ENCODE results near the gene ANK3.

ANK3 gene

DNA sequence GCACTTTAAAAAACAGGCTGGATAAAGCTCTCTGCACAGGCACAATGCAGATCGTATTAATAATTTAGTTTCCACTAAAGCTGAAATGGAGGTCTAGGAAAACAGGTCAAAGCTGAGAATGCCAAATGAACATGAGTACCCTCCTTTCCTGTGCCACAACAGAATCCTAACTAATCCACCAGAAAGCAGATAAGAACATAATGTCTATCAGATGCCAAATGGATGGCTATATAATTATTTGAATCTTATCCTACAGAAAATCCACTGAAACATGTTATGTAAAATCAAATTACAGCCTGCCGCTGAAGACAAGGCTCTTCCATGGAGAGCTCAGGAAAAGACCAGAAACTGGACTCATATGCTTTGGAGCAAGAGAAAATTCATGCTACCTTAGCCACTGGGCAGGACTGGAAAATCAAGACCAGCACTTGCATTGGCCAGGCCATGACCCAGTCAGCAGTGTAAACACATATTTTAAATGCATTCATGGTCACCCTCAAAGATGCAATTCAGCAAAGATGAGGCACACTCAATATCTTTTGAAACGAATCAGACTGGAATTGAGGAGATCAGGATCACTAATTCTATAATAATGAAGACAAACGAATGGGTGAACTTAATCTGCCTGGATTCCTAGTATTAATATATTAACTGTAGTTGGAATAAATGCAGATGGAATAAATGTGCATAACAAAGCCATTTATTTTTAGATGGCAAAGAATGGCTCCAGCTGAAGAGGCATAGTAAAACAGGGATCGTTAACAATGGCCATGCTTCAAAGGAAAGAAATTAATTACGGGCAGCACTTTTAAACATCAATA is 13.2 kb downstream of the ANK3 start:
- DNase-seq: no peak

DNA sequence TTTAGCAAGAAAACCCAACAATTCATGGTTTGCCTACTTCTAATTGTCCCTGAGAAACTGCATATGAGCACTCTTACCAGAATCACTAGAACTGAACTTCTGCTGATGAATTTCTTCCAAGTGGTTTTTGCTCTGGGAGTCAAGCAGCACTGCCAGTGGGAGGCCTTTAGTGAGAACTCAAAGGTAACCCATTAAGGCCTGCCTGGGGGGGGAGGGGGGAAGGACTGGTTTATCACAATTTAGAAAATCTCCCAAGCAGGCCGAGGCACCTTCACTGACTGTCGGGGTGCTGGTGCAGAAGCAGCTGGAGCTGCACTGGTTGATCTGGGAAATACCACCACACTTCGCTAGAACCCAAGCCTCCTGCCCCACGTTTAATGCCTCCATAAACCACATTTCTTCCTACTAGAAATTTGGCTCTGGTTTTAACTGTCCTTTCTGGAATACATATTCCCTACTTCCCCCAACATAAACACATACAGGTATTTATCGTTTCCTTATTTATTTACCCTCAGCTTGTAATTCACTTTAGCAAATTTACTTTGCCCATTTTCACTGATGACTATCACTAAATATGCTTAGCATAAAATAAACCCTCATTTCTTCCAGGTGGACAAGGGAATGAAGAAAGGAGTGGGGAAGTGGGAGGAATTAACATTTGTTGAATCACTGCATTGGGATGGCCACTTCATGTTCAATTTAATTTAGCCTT is 14.2 kb downstream of the ANK3 start:
- DNase-seq: no peak

DNA sequence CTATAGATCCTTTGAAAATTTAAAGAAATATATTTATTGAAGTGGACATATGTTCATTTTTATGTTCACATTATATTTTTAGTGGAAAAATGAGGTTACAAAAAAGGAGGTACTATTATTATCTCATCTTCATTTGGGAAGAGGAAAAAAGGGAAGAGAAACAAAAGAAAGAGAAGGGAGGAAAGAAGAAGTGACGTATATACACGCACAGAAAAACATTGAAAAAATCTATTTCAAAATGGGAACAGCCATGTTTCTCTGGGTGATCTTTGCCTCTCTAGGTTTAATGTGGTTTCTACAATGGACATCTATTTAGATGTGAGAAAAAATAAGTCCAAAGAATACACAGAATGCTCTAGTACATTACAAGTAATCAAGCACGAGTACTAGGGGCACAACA is 14.8 kb downstream of the ANK3 start:
- DNase-seq: no peak

DNA sequence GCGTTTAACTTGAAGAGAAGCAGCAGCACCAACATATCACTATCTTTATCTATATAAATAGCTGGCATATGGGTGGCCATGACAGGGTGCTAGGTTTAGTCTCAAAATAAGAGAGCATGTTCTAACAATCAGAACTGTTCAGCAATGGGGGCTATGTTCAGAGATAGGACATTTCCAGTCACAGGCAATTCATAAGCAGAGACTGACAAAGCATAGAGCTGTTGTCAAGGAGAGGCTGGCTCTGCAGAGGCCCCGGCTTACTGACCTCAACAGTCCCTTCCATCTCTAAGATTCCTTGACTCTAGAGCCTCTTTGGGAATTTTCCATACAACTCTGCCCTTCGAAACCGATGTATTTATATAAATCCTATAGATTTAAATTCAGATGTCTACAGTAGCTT is 17.2 kb downstream of the ANK3 start:
- no peak for DNase-seq

DNA sequence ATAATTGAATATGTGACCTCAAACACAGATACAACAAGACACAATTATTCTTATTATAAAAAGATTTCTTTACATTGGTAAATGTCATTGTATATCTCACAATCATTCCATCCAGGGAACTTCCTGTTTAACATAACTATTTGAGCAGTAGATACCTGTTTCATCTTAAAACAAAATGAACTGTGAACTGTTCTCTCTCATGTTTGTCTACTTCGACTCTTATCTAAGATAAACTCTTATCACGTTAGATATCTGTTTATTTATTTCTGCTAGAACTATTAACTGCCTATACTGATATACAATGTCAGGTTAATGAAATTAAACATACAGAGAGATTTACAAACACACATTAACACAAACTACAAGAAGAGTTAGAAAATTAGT is 20.1 kb downstream of the ANK3 start:
- no peak for DNase-seq

DNA sequence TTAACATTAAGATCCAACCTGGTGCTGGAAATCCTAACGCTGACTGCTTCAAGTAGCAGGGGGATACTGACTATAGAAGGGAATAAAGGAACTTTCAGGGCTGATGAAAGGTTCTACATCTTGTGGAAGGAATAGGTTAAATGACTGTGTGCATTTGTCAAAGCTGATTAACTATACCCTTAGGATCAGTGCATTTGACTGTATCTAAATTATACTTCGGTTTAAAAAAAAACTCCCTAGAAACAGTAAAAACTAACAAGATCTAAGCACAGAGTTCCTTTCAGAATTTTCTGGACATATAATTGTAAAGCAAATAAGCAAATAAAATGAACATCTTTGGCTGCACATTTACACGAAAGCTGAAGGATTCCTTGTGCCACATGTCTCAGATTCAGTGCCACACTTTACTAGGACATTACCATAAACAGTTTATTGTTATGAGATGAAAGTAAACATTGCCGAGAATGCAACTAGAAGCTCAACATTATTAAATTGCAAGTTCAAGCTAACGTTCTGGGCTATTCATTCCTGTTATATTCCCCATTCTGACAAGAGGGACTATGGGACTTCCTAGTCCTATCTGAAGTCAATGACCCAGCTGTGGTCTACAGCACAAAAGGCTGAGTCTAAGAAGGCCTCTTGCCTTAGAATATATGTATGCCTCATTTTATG is 20.7 kb downstream of the ANK3 start:
- DNase-seq: no peak

DNA sequence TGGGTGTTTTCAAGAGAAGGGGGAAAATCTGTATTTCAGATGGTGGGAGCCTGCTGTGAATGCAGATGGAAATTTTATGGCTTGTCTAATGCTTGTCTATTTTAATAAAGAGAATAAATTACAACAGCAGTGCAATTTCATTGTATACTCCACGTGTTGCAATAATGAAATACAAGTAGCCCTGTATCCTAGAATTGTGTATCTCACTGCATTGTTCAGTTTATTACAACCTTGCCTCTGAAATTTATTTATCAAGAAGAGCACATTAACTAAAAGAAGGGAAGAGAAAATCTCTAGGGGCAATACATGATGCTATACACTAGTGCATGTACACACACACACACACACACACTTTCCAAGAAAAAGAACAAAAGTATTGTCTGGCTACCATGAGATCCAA is 21.8 kb downstream of the ANK3 start:
- no peak for DNase-seq

DNA sequence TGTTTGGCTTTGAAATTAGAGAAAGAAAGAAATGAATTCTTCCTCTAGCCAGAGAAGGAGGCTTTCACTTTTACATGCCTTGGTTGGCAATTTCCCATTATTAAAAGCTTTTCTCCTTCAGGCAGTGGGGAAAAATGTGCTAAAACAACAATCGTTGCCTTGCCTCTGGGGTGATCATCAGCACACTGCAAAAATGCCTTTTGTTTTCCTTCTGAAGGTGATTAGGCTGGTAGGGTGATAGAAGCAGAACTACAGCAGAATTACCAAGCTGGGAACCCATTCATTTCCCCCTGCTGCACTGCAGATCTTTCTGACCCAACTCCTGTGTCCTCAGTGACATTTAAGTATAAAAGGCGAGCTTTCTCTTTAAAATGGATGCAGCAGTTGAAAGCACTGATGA is 22.2 kb downstream of the ANK3 start:
- DNase-seq: no peak

DNA sequence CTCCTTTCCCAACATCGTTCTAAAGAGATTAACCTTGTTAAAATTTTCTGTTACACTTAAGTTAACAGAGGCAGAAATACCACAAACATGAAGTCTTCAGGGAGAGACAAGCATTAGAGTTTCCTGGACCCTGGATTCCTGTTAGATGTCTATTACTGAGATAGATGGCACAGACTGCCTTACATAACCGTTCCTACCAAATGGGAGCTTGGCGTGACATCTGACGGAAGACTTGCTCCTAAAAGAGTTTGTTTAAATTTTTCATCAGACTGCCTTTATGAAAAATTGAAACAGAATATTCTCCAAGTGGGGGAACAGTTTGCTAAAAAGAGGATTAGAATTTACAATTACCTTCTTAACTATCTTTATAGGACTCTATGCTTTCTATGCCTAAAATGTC is 22.7 kb downstream of the ANK3 start:
- no peak for DNase-seq

DNA sequence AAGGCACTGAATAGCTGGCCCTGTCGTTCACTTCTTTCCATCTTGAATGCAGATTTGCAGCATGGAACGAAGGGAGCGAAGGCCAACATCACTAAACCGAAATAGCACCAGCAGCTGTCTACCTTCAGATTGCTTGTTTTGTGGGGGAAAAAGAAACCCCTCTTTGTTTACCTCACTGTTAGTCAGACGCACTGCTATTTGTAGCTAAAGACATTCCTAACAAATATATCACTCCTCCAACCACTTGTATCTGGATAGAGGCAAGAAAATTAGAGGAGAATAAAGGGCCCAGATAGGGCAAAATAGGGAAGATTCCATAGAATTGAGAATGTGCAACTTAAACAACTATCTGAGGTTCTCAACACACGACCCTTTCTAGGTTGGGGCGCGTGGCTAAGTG is 26.5 kb downstream of the ANK3 start:
- no peak for DNase-seq

DNA sequence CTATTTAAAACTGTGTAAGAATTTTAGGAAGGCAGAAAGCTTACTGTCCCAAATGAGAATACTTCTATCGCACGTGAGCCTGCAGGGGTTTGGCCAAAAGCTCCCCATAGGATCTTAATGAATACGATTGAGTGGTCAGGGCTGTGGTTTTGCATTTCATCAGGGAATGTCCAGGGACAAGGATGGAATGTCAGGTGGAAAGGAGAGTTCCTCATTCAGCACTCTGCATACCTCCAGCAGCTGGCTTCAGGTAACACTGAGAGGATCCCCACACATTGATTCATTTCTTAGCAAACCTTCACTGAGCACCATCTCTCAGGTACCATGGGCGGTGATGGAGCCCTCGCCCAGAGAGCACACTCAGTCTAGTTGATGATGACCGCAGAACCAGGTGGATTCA is 27.2 kb downstream of the ANK3 start:
- DNase-seq: no peak

DNA sequence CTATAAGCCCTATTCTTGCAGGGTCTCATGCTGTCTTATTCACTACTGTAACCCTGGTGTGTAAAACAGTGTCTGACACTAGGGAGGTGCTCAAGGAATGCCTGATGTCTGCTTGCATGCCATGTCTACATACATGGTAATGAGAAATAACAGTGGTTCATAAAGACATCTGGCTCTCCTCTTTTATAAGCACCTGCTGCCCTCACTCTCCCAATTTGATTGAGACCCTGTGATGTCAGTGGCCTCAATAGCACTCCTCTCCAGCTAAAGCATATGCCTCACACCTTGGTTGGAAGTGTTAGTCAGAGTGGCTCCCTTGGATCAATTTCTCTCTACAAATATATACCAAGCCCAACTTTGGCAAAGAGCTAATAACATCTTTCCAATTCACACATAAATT is 30.6 kb downstream of the ANK3 start:
- no peak for DNase-seq

DNA sequence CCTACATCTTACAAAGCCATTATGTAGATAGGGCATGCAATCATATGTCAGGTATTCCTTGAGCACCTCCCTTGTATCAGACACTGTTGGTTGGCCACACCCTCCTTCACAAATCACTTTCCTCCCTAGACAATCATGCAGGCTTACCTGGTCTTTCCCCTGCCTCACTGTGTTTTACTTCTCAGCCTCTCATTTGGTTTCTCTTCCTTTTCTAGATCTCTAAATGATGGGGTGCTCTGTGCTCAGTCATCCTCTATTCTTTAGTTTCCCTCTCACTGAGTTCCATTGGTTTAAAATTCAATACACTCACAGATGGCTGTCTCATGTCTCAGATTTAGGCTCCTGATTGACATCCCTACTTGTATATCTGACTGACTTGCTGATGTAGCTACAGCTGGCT is 31.4 kb downstream of the ANK3 start:
- DNase-seq: no peak

DNA sequence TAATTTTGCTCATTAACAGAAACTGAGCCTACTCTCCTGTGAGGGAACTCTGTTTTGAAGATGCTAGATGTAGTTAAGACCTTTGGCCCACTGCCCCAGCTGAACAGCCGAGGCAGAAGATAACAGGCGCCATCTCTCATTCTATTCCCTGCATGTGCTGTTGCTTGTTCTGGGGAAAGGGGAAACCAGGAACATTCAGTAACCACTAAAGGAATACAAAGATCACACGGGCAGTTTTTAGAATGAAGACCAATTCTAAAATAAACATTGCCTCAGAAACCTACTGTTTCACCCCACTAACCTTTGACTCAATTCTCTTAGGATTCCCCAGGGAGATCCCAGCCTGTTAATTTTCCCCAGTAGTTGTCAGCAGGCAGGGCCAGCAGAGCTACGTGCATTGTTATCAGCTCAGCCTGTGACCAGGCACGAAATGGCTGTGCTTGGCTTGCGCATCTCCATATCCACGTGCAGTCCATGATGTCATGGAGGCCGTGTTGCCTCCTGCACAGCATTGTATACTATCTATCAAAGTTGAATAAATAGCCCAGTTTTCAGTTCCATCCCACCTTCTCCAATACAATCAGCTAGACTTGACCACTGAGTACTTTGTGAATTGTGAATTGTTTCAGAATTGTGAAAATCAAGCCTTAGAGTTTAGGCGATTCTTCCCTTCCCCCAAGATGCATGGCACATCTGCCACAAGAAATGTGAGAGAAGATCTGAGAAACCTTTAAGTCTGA is 36.0 kb downstream of the ANK3 start:
- no peak for DNase-seq

DNA sequence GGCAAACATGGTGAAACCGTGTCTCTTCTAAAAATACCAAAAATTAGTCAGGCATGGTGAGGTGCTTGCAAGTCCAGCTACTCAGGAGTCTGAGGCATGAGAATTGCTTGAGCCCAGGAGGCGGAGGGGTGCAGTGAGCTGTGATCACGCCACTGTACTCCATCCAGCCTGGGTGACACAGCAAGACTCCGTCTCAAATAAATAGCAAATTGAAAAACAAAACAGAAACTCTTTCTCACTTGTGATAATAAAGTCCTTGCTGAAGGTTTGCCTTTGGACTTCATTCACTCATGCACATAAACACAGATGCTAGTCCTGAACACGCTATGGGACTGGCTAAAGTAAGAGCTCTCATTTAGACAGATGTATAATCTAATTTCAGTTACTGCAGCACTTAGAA is 37.6 kb downstream of the ANK3 start:
- DNase-seq: no peak

DNA sequence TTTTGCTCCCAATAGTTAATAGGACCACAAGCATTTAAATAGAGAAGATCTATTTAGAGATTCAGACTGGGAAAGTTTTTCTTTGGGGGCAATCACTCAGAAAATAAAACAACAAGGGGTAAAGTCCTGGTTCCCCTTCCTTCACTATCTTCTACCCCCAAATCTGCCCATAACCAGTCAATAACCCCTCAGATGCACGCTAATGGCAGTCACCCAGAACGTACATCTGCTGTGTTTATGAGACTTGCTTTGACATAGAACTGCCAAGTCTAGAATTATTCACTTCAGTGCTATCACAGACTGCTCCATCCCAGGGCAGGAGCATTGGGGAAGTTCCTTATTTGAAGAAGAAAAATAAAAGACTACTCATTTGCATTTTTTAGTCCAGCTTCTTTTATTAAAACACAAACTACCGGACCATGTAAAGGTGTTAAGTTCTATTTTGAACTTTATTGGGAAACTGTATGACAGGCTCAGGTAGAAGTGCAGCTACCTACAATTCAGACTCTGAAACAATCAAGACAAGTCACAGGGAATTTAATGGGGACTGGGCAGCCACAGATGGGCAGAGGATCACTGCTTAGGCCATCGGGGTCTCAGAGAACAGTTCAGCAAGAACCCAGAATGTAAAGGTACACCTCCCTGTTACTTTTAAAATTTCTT is 38.4 kb downstream of the ANK3 start:
- no peak for DNase-seq

DNA sequence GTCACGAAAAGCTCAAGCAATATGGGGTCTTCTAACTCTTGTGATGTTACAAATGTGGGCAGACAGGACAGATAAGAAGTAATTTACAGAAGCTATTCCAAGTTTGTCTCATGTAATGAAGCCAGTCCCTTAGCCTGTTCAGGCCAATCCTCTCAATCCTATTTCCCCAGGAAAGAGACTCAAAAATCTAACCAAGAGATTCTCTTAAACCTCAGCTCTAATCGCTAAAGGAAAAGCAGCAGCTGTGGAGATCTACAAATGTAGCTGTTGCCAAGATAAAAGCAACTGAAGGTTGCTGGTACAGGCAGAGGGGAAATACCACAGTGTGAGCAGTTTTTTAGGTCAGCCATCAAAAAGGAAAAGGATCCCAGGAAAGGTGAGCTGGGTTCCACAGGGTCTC is 39.3 kb downstream of the ANK3 start:
- no peak for DNase-seq

DNA sequence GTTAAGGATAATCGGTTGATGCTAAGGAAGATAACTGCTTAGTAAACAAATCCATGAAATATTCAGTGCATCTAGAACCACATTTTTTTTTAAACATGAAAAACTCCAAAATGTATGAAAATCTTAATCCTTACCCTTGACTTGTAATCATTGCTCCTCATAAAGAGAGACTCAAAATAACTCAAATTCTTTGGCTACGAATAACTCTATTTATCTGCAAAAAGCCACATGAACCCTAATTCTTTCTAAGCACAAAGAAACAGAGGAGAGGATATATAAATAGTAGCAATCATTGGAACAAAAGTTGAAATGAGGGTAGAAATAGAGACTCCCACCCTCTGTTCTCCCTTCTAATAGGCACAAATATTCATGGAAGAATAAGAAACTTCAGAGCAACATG is 40.2 kb downstream of the ANK3 start:
- no peak for DNase-seq

DNA sequence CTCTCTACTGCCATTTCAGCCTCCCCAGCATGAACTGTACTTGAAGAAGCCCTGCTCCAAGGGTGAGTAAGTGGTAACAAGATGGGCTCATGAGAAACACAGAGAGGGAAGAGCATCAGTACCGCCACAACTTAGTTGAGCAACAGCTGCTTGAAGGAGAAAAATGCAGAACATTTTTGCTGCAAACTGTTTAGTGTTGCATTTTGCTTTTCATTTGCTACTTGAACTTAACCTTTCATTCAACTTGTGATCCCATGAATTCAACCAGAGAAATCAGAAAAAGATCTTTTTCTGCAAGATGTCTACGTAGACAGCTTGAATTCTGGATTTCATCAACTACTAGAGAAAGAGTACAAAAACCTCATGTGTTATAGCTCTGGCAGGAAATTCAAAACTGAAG is 40.7 kb downstream of the ANK3 start:
- no peak for DNase-seq

DNA sequence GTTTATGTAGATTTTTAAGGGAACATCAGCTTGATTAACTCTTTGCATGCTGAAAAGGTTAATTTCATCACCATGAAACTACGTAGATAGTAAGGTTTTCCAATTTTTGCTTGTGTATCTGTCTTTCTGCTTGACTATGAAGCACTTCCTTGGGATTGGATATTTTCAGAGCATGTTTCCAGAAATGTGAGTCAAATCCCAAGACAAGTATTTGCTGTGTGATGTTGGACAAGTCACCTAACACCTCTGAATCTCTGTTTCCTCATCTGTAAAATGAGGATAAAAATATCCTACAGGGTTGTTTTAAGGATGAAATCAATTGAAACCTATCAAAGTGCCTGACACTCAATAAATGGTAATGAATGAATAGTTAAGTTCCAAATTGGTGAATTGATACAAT is 42.4 kb downstream of the ANK3 start:
- no peak for DNase-seq

DNA sequence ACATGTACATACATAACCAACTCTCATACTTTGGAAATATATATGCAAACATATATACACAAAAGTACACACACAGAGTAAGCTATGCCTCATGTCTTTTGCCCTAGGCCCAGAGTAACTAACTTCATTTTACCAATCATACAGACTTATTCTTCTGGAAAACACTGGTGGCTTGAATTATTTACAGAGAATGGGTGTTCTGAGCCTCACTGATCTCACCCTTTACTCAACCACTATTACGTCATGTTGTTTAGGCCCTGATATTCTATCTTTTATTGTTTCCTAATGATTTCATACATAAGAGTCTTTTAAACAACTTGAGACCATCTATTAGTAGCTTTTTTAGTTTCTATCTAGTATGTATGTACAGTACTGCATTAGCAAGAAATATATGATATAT is 43.0 kb downstream of the ANK3 start:
- no peak for DNase-seq

DNA sequence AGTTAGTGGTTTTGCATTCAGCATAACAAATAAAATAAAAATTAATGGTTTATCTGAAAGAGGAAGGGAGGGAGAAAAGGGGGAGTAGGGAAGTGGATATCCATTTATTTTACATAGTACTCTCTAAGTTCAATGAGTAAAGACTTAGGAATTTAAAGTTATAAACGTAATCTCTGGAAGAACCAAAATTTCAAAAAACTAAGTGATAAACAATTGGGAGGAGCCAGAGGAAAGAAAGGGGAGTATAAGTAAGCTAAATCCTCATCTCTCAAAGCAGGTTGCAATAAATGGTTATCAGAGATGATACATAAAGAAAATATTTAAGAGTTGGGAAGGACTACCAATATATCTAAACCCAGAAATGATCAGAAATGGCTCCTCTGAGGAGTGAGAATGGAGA is 46.4 kb downstream of the ANK3 start:
- DNase-seq: no peak

DNA sequence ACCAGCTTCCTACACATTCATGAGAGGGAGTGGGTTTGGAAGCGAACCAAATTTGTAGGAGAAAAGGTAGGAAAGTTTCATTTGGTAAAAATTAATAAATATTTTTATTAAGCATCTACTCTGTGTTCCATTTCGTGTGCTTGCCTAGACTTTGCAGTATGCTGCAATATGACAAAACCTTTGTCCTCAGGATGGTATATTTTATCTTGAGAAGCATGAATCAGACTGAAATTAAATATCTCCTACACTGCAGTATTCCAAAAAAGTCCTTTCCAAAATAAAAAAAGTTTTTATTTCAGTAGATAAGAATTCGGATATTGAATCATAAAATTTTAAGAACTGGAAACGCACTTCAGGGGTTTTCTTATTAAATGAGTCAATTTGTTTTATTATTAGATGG is 47.7 kb downstream of the ANK3 start:
- DNase-seq: no peak
